ENCODE measurements around the gene PARVB. TPM values are rescaled to one million over a fixed set of nuclear protein-coding genes. Genes with fewer than 3 reads are reported as not detected.
A peak's percentile ranks its signal among the peaks of the same experiment; 100 is the strongest.

PARVB gene
- total RNA-seq, 4 donors from 2014 or later = 33.5 to 73.5 (median 41.5) TPM

- peaks cover 0 to 24% (median 0%) of the 10 kb centered on the region in 4 donors for H3K9me3 ChIP-seq
- no peaks in the 10 kb centered on the region for H3K27me3 ChIP-seq
- H3K27ac ChIP-seq = no peak overlapping the region
- TF ChIP-seq EP300 (IDR thresholded peaks at IDR 0.05) = peak in 1 of 2 donors; percentile 7
- TF ChIP-seq, protein P1, sequence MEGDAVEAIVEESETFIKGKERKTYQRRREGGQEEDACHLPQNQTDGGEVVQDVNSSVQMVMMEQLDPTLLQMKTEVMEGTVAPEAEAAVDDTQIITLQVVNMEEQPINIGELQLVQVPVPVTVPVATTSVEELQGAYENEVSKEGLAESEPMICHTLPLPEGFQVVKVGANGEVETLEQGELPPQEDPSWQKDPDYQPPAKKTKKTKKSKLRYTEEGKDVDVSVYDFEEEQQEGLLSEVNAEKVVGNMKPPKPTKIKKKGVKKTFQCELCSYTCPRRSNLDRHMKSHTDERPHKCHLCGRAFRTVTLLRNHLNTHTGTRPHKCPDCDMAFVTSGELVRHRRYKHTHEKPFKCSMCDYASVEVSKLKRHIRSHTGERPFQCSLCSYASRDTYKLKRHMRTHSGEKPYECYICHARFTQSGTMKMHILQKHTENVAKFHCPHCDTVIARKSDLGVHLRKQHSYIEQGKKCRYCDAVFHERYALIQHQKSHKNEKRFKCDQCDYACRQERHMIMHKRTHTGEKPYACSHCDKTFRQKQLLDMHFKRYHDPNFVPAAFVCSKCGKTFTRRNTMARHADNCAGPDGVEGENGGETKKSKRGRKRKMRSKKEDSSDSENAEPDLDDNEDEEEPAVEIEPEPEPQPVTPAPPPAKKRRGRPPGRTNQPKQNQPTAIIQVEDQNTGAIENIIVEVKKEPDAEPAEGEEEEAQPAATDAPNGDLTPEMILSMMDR (IDR thresholded peaks at IDR 0.05) = no peak
- DNase-seq (ENCODE audit: low spot score in 2 of 2) = peak in 1 of 2 donors; percentile 12
- H3K4me3 ChIP-seq = no peak overlapping the region
- peaks cover 0 to 10% (median 0%) of the 10 kb centered on the region in 4 donors for H3K4me1 ChIP-seq
- H3K36me3 ChIP-seq = peaks cover 0 to 5% (median 0%) of the 10 kb centered on the region in 3 donors
- 35 to 41% methylated on average over 1 of the region's 1 CpG for WGBS, 2 donors
These were observed 103.3 kb downstream of the PARVB start for GRCh38 chr22:44127356-44127755.

- DNase-seq (ENCODE audit: low spot score in 2 of 2) = no peak
- WGBS, 2 donors = 59 to 63% methylated on average over 16 to 19 of the region's 19 CpGs
- TF ChIP-seq, protein P1 (IDR thresholded peaks at IDR 0.05) = no peak
- TF ChIP-seq EP300 (IDR thresholded peaks at IDR 0.05) = no peak
- TF ChIP-seq POLR2A (IDR thresholded peaks at IDR 0.05) = no peak
- Histone ChIP-seq H3K9me3 (peaks cover 0 to 24% (median 0%) of the 10 kb centered on the region in 4 donors), H3K4me3 (no peak overlapping the region), H3K27me3 (no peaks in the 10 kb centered on the region), H3K27ac (no peak overlapping the region), H3K36me3 (peaks cover 0 to 22% (median 0%) of the 10 kb centered on the region in 3 donors), H3K4me1 (peaks cover 0 to 10% (median 0%) of the 10 kb centered on the region in 4 donors)
These were observed 105.0 kb downstream of the PARVB start for GRCh38 chr22:44128958-44129618.

- H3K9me3 ChIP-seq = peaks cover 0 to 24% (median 0%) of the 10 kb centered on the region in 4 donors
- TF ChIP-seq, protein P1 (IDR thresholded peaks at IDR 0.05) = no peak
- no peak for TF ChIP-seq EP300 (IDR thresholded peaks at IDR 0.05)
- no peak for TF ChIP-seq POLR2A (IDR thresholded peaks at IDR 0.05)
- no peak for DNase-seq (ENCODE audit: low spot score in 2 of 2)
- no peak overlapping the region for H3K27ac ChIP-seq
- peaks cover 0 to 10% (median 0%) of the 10 kb centered on the region in 4 donors for H3K4me1 ChIP-seq
- H3K27me3 ChIP-seq = no peaks in the 10 kb centered on the region
- no peak overlapping the region for H3K4me3 ChIP-seq
- WGBS, 2 donors = 58 to 61% methylated on average over 8 of the region's 8 CpGs
- peaks cover 0 to 28% (median 0%) of the 10 kb centered on the region in 3 donors for H3K36me3 ChIP-seq
These were observed 105.5 kb downstream of the PARVB start for GRCh38 chr22:44129619-44129976.

- H3K4me1 ChIP-seq = peaks cover 0 to 10% (median 0%) of the 10 kb centered on the region in 4 donors
- H3K9me3 ChIP-seq = peaks cover 0 to 23% (median 0%) of the 10 kb centered on the region in 4 donors
- peaks cover 0 to 34% (median 0%) of the 10 kb centered on the region in 3 donors for H3K36me3 ChIP-seq
- WGBS, 2 donors = 70 to 72% methylated on average over 12 of the region's 12 CpGs
- H3K27ac ChIP-seq = no peak overlapping the region
- no peaks in the 10 kb centered on the region for H3K27me3 ChIP-seq
- H3K4me3 ChIP-seq = no peak overlapping the region
- DNase-seq (ENCODE audit: low spot score in 2 of 2) = no peak
- TF ChIP-seq POLR2A (IDR thresholded peaks at IDR 0.05) (no peak), EP300 (IDR thresholded peaks at IDR 0.05) (no peak)
- TF ChIP-seq, protein P1 (IDR thresholded peaks at IDR 0.05) = no peak
These were observed 106.1 kb downstream of the PARVB start for GRCh38 chr22:44130076-44130711.

- no peak for DNase-seq (ENCODE audit: low spot score in 2 of 2)
- Histone ChIP-seq H3K9me3 (peaks cover 0 to 21% (median under 1%) of the 10 kb centered on the region in 4 donors), H3K27ac (no peak overlapping the region), H3K4me3 (no peak overlapping the region), H3K36me3 (peaks cover 0 to 46% (median 0%) of the 10 kb centered on the region in 3 donors), H3K27me3 (no peaks in the 10 kb centered on the region), H3K4me1 (peaks cover 0 to 10% (median 0%) of the 10 kb centered on the region in 4 donors)
- 92 to 93% methylated on average over 12 of the region's 12 CpGs for WGBS, 2 donors
- TF ChIP-seq, protein P1 (IDR thresholded peaks at IDR 0.05) = no peak
- TF ChIP-seq POLR2A (IDR thresholded peaks at IDR 0.05) (no peak), EP300 (IDR thresholded peaks at IDR 0.05) (no peak)
These were observed 107.3 kb downstream of the PARVB start for GRCh38 chr22:44131412-44131811.
